Endodermal cell (in vitro differentiated cells): ENCODE measurements around the gene MAPK10. TPM values are rescaled to one million over a fixed set of nuclear protein-coding genes. Genes with fewer than 3 reads are reported as not detected.

Experiments used
- DNase-seq: peaks from one replicate; pipeline ENCODE4 v3.0.0-alpha.2; 2017
- H3K27ac ChIP-seq: 2 replicates; pipeline ENCODE4 v1.5.1; 2013; ENCODE audit warnings: mild to moderate bottlenecking, low read depth, low read length, moderate library complexity
- H3K27me3 ChIP-seq: 2 replicates; pipeline ENCODE4 v1.6.1; 2013; ENCODE audit warnings: mild to moderate bottlenecking, low read length, moderate library complexity; ENCODE audit not compliant: insufficient read depth, control insufficient read depth, poor library complexity, severe bottlenecking
- H3K36me3 ChIP-seq: 2 replicates; pipeline ENCODE4 v1.7.0; 2013; ENCODE audit warnings: mild to moderate bottlenecking, low read length, moderate library complexity; ENCODE audit not compliant: control insufficient read depth, insufficient read depth
- H3K4me1 ChIP-seq: one replicate; pipeline ENCODE4 v1.7.0; 2013; ENCODE audit warnings: low read length; ENCODE audit not compliant: control insufficient read depth, insufficient read depth
- H3K4me3 ChIP-seq: 2 replicates; pipeline ENCODE4 v1.5.1; 2013; ENCODE audit warnings: mild to moderate bottlenecking, low read length, moderate library complexity
- H3K9ac ChIP-seq: 2 replicates; pipeline ENCODE4 v1.6.1; 2013; ENCODE audit warnings: mild to moderate bottlenecking, low read length, moderate library complexity; ENCODE audit not compliant: poor library complexity, severe bottlenecking; ENCODE audit errors: extremely low read depth
- H3K9me3 ChIP-seq: 2 replicates; pipeline ENCODE4 v1.6.1; 2013; ENCODE audit warnings: mild to moderate bottlenecking, low read length, moderate library complexity; ENCODE audit not compliant: control insufficient read depth
- H3K27ac Mint-ChIP-seq: 2 replicates; pipeline ENCODE4 v1.8.0; 2020; ENCODE audit warnings: mixed read lengths
- H3K27me3 Mint-ChIP-seq: 2 replicates; pipeline ENCODE4 v1.8.0; 2021; ENCODE audit warnings: mild to moderate bottlenecking, mixed read lengths; ENCODE audit not compliant: insufficient read depth
- H3K36me3 Mint-ChIP-seq: 2 replicates; pipeline ENCODE4 v1.8.0; 2020; ENCODE audit warnings: low read depth, mixed read lengths
- H3K4me1 Mint-ChIP-seq: 2 replicates; pipeline ENCODE4 v1.8.0; 2020; ENCODE audit warnings: mixed read lengths
- H3K4me3 Mint-ChIP-seq: 2 replicates; pipeline ENCODE4 v1.8.0; 2020; ENCODE audit warnings: mild to moderate bottlenecking, moderate library complexity, mixed read lengths
- H3K9me3 Mint-ChIP-seq: 2 replicates; pipeline ENCODE4 v1.8.0; 2020; ENCODE audit warnings: mild to moderate bottlenecking, mixed read lengths
- WGBS, 2 experiments: methylation state at CpG; one replicate each; pipeline versions ENCODE4 v1.1.5 to v1.1.7; 2013; ENCODE audit warnings: missing lambda C conversion rate in 2 of 2, mixed read lengths in 1 of 2; ENCODE audit not compliant: insufficient coverage in 1 of 2, insufficient read length in 1 of 2; 5-methylcytosine and 5-hydroxymethylcytosine counted together
- long read RNA-seq, 4 experiments: library from polyadenylated mRNA in 2 of 4; library from RNA in 1 of 4; library from capped mRNA in 1 of 4; stranded (forward) in 3 of 4; unstranded in 1 of 4; transcript quantifications; one replicate each; pipeline ENCODE4 v2.0.0, GENCODE V29; 2020 to 2021; ENCODE audit warnings: inconsistent platforms in 1 of 4
- polyA plus RNA-seq, 2 experiments: library from polyadenylated mRNA; stranded (reverse); fragments of 50-300 nt; gene quantifications; one replicate each; pipeline ENCODE4 v1.2.3, GENCODE V29; 2013
- total RNA-seq, 2 donors: library from RNA; stranded (reverse); fragmentation: NEBNext Ultra II Directional in 1 of 2; extraction: Animal tissue kit (Norgen Biotek cat#: 25700) in 1 of 2; gene quantifications; 2 replicates in 1 of 2; 3 replicates in 1 of 2; pipeline ENCODE4 v1.2.1, GENCODE V29; 2021
- TF ChIP-seq, protein P1 (sequence below): fragments of 200-600 bp; sonication (generic); conservative IDR thresholded peaks from 2 replicates; pipeline ENCODE4 v1.5.0; 2021; ENCODE audit warnings: antibody characterized with exemption, mild to moderate bottlenecking

MAPK10 gene
- 10 to 100 TPM; 45.1 to 70.2 TPM for total RNA-seq
- 68.7 TPM for polyA plus RNA-seq (2013, experiment 1 of 2)
- 59.2 TPM for polyA plus RNA-seq (2013, experiment 2 of 2)
- long read RNA-seq, experiment 1, partial matches to known transcripts, result 1 of 11 reads
- long read RNA-seq, experiment 1, other reads (novel, unspliced or antisense), result 8 of 11 reads
- long read RNA-seq, experiment 2, full-length matches to known transcripts, result 3 of 53 reads
- long read RNA-seq, experiment 2, partial matches to known transcripts, result 10 of 53 reads
- long read RNA-seq, experiment 2, other reads (novel, unspliced or antisense), result 40 of 53 reads
- long read RNA-seq, experiment 3, full-length matches to known transcripts, result 7 of 197 reads
- long read RNA-seq, experiment 3, partial matches to known transcripts, result 30 of 197 reads
- long read RNA-seq, experiment 3, other reads (novel, unspliced or antisense), result 160 of 197 reads
- long read RNA-seq, experiment 4, partial matches to known transcripts, result 0 of 15 reads
- long read RNA-seq, experiment 4, other reads (novel, unspliced or antisense), result 15 of 15 reads

DNA sequence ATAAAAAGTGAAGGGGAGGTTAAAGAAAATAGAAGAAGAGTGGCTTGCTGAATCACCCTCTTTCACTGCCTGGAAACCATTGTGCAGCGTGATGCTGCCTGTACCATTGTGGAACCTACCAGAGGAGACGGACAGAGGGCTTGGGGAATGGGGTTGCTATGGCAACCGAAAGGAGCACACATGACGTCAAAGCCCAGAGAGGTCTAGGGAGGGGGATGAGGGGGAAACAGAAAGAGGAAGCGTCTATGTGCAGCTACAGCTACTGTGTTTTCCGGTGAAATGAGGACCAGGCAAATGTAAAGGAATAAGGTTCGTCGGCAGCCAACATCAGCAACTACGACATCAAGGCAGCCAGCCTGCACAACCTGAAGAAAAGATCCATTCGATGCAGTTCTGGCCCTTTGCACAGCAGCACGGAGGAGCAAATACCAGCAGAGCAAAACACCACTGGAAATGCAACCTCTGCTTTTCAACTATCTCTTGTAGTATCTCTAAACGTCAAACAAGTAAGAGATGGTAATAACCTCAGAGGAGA is at the start of gene MAPK10:
Gene MAPK10 (minus strand): TSS at position 110 of the 535 bp plus-strand sequence.
- Histone ChIP-seq H3K4me3 (peak within 1 kb of the TSS; percentile 44), H3K4me1 (peaks cover 16% of the 10 kb centered on the region), H3K27me3 (no peaks in the 10 kb centered on the region), H3K9ac (peak within 1 kb of the TSS; percentile 3), H3K9me3 (peaks cover 16% of the 10 kb centered on the region), H3K27ac (peak within 1 kb of the TSS; percentile 95), H3K36me3 (peaks cover 7% of the 10 kb centered on the region)
- peak within 1 kb of the TSS; percentile 87 for H3K27ac Mint-ChIP-seq
- TF ChIP-seq, protein P1, sequence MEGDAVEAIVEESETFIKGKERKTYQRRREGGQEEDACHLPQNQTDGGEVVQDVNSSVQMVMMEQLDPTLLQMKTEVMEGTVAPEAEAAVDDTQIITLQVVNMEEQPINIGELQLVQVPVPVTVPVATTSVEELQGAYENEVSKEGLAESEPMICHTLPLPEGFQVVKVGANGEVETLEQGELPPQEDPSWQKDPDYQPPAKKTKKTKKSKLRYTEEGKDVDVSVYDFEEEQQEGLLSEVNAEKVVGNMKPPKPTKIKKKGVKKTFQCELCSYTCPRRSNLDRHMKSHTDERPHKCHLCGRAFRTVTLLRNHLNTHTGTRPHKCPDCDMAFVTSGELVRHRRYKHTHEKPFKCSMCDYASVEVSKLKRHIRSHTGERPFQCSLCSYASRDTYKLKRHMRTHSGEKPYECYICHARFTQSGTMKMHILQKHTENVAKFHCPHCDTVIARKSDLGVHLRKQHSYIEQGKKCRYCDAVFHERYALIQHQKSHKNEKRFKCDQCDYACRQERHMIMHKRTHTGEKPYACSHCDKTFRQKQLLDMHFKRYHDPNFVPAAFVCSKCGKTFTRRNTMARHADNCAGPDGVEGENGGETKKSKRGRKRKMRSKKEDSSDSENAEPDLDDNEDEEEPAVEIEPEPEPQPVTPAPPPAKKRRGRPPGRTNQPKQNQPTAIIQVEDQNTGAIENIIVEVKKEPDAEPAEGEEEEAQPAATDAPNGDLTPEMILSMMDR, result no peak
- H3K36me3 Mint-ChIP-seq, result peaks cover 9% of the 10 kb centered on the region
- H3K4me1 Mint-ChIP-seq, result peaks cover 39% of the 10 kb centered on the region
- peak within 1 kb of the TSS; percentile 32 for H3K4me3 Mint-ChIP-seq
- no peaks in the 10 kb centered on the region for H3K27me3 Mint-ChIP-seq
- peaks cover 6% of the 10 kb centered on the region for H3K9me3 Mint-ChIP-seq
- WGBS, 2 experiments, result 44 to 72% methylated on average over 11 to 12 of the region's 12 CpGs
- DNase-seq, result peak; percentile 73

DNA sequence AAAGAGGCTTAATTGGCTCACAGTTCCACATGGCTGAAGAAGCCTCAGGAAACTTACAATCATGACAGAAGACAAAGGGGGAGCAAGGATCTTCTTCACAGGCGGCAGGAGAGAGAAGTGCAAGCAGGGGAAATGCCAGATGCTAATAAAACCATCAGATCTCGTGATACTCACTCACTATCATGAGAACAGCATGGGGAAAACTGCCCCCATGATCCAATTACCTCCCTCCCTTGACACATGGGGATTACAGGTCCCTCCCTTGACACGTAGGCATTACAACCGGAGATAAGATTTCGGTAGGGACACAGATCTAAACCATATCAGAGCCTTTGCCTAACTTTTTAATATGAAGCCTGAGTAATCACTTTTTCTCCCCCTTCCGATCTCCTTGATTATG is 43.7 kb upstream of the MAPK10 start:
- Histone ChIP-seq H3K9ac (no peak overlapping the region), H3K27me3 (no peaks in the 10 kb centered on the region), H3K4me1 (no peaks in the 10 kb centered on the region), H3K27ac (no peak overlapping the region), H3K4me3 (peak overlapping the region; percentile 25), H3K9me3 (peaks cover 15% of the 10 kb centered on the region), H3K36me3 (peaks cover 8% of the 10 kb centered on the region)
- Mint-ChIP-seq H3K27ac (peak overlapping the region; percentile 65), H3K4me1 (peaks cover 26% of the 10 kb centered on the region), H3K4me3 (peak overlapping the region; percentile 21), H3K36me3 (peaks cover 18% of the 10 kb centered on the region), H3K27me3 (no peaks in the 10 kb centered on the region), H3K9me3 (peaks cover 8% of the 10 kb centered on the region)
- whole genome bisulfite sequencing, 2 experiments, result 43 to 57% methylated on average over 4 to 6 of the region's 6 CpGs
- DNase-seq, result peak; percentile 55
- TF ChIP-seq, protein P1, result peak; percentile 25

DNA sequence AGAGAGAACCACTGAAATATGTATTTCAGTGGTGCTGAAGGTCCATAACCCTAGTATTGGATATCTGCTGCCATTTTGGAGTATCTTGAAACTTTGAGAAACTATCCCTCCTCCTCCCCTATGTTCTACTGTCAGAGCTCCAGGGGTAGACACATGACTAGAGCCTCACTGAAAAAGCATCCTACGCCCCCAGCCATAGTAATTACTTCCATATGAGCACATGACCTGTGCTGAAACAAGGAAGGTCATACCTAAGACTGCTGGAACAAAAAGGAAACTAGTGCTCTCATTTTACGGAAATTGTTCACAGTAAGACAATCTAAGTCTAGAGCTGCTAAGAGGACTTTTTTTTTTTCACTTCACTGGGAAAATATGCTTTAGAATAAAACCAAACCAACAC is 42.0 kb upstream of the MAPK10 start:
- H3K9me3 Mint-ChIP-seq, result no peaks in the 10 kb centered on the region
- H3K27ac Mint-ChIP-seq, result no peak overlapping the region
- H3K4me3 Mint-ChIP-seq, result no peak overlapping the region
- H3K27me3 Mint-ChIP-seq, result no peaks in the 10 kb centered on the region
- Histone ChIP-seq H3K9me3 (peaks cover 10% of the 10 kb centered on the region), H3K4me1 (no peaks in the 10 kb centered on the region), H3K27ac (no peak overlapping the region), H3K4me3 (no peak overlapping the region), H3K9ac (no peak overlapping the region), H3K27me3 (no peaks in the 10 kb centered on the region), H3K36me3 (peaks cover 8% of the 10 kb centered on the region)
- 88 to 92% methylated on average over 1 to 2 of the region's 2 CpGs for WGBS, 2 experiments
- DNase-seq, result no peak
- TF ChIP-seq, protein P1, result no peak
- H3K4me1 Mint-ChIP-seq, result peaks cover 26% of the 10 kb centered on the region
- H3K36me3 Mint-ChIP-seq, result peaks cover 27% of the 10 kb centered on the region
